AG09319 (cell line): Measurements from ENCODE around the gene GIPC1.

Experiments
- DNase-seq: peaks from one replicate; pipeline ENCODE4 v3.0.0-alpha.2; 2010; ENCODE audit warnings: low read depth; ENCODE audit errors: extremely low read depth
- CTCF ChIP-seq: IDR thresholded peaks from 2 replicates; pipeline ENCODE4 v1.5.1; 2011; ENCODE audit warnings: low read depth, mild to moderate bottlenecking, inconsistent platforms, low read length, moderate library complexity

The GIPC1 gene

GRCh38 chr19:14434543-14435319 is 61.2 kb downstream of the GIPC1 start:
- no peak for DNase-seq
- no peak for TF ChIP-seq CTCF

DNA sequence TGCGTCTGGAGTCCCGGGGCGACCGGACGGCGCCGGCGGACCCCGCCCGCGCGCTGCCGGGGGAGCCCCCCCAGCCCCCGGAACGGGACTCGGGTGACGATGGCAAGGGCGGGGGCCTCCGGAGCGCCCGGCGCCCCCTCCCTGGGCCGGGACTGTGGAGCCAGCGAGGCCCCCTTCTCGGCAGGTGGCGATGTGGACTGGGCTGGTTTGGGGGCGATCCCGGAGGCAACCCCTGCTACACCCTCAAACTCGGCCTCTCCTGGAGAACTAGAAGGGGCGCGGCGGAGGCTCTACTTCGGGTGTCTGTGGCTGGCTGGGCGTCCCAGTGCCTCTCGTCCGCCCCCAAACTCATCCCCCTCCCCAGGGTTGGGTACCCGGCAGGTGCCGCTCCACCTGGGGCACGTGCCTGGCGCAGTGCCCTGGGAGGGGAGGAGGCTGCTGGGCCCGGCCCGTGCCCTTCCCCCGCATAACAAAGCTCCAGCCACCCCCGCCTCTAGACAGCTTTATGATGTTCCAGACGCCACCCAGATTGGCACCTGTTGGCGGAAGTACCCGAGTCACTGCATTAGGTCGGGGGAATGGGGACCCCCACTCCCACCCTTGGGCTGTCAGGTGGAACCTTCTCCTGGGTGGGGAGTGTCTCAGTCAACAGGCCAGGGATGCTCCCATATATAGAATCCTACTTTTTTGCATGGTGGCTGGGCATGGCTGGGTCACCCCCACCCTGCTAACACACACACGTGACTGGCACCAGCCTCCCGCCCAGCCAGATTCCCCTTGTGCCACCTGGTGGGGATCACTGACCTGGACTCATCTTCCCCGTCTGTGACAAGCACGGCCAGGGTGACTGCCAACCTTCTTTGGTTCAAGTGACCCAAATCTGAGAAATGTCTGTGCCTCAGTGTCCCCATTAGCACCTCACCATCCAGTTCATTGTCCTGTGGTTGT is 62.1 kb downstream of the GIPC1 start:
- DNase-seq = no peak

DNA sequence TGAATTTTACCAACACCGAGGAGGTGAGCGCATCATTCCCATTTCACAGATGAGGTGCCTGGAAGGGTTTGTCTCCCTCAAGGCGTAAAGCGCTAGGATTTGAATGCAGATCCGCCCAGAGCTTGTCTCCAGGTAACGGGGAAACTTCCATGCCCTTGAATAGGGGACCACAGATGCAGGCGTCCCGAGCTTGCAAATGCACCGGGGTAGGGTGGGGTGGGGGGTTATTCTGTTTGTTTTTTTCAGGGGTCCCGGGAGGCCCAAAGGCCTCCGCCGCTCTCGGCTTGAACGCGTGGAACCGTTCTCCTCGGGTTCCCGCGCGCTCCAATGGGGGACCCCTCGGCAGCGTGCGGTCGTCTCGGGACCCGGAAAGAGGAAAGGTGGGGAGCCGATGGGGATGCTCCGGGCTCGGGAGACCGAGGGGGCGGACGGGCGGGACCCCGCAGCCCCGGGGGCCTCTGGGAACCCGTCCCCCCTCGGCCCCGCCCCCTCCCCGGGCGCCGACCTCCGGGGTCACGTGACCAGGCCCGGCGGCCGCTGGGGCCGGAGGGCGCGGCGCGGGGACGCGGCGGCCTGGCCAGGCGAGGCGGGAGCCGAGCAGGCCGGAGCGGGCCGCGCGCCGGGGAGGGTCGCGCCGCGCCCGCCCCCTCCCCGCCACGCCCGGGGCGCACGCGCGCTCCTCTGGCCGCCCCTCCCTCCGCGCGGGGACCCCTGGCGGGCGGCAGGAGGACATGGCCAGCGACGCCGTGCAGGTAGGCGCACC is 63.0 kb downstream of the GIPC1 start, which contains the start of gene PKN1:
TSS of gene PKN1 (plus strand) at position 516 of the 763 bp plus-strand sequence. CDS start at position 732, 216 bp downstream.
- DNase-seq = no peak
- TF ChIP-seq CTCF = no peak

More for the DNA sequence above, 62.1 kb downstream of the GIPC1 start:
- TF ChIP-seq CTCF = no peak; the same call in 1 of the 2 replicates

GRCh38 chr19:14430712-14431111 is 65.2 kb downstream of the GIPC1 start:
- no peak for DNase-seq
- TF ChIP-seq CTCF = no peak

DNA sequence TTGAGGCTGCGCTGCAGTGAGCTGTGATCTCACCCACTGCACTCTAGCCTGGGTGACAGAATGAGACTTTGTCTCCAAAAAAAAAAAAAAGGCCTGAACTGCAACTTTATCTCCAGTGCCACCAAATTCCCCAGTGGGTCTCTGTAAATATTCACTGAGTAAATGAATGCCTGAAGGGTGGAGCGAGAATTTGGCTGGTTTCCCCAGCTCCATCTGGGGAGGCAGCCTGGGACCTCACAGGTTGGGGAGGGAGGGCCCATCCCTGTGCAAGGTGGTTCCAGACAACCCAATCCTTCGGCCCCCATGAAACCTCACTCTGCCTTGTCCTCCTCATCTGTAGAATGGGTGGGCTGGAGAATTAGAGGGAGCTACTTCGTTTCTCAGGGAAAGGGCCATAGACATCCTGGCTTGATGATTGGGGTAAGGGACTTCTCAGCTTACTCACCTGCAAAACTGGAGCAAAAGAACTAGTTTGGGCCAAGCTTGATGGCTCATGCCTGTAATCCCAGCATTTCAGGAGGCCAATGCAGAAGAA is 67.0 kb downstream of the GIPC1 start:
- no peak for DNase-seq
- no peak for TF ChIP-seq CTCF
